NK-92 (cell line): ENCODE measurements around the gene DCST2.

Experiments used
- DNase-seq: peaks from one replicate; lab custom pipeline; 2025; ENCODE audit not compliant: unreplicated experiment; lab: John Stamatoyannopoulos, UW

The DCST2 gene

GRCh38 chr1:155033524-155033923 lies at the start of gene DCST2, which contains the start of gene DCST1:
Gene DCST2, minus strand, starts transcription at chr1:155033781. Its CDS starts 80 bp downstream, at chr1:155033701.
Gene DCST1, plus strand, starts transcription at chr1:155033824. Its CDS starts 213 bp downstream, at chr1:155034037.
- DNase-seq: no peak

- no peak for DNase-seq
Measured at GRCh38 chr1:155083052-155083541, 49.5 kb upstream of the DCST2 start.

GRCh38 chr1:155082301-155083051 lies 48.9 kb upstream of the DCST2 start:
- no peak for DNase-seq

- no peak for DNase-seq
Measured at GRCh38 chr1:155081472-155082300, 48.1 kb upstream of the DCST2 start.

GRCh38 chr1:155080312-155081228 lies 47.0 kb upstream of the DCST2 start:
- no peak for DNase-seq

GRCh38 chr1:155079487-155080311 lies 46.1 kb upstream of the DCST2 start:
- DNase-seq: no peak

GRCh38 chr1:155079210-155079486 lies 45.6 kb upstream of the DCST2 start:
- no peak for DNase-seq

GRCh38 chr1:155078469-155079209 lies 45.1 kb upstream of the DCST2 start, which contains the start of gene EFNA3:
Gene EFNA3, plus strand, starts transcription at chr1:155078837. Its CDS starts 105 bp downstream, at chr1:155078942.
- DNase-seq: no peak

GRCh38 chr1:155077758-155078445 lies 44.3 kb upstream of the DCST2 start:
- no peak for DNase-seq

GRCh38 chr1:155077346-155077745 lies 43.8 kb upstream of the DCST2 start:
- DNase-seq: no peak

- no peak for DNase-seq
Measured at GRCh38 chr1:155076371-155076770, 42.8 kb upstream of the DCST2 start.

GRCh38 chr1:155075535-155075934 lies 42.0 kb upstream of the DCST2 start:
- DNase-seq: no peak

GRCh38 chr1:155073377-155074242 lies 40.0 kb upstream of the DCST2 start:
- DNase-seq: no peak

- DNase-seq: no peak
Measured at GRCh38 chr1:155072531-155073289, 39.1 kb upstream of the DCST2 start.

- DNase-seq: no peak
Measured at GRCh38 chr1:155071701-155072100, 38.1 kb upstream of the DCST2 start.

GRCh38 chr1:155070721-155071569 lies 37.4 kb upstream of the DCST2 start:
- no peak for DNase-seq
